NCI-H1436 (cell line): ENCODE results near the gene GPER1.

Experiments
- DNase-seq: peaks from one replicate; lab custom pipeline; 2025; lab: John Stamatoyannopoulos, UW

Gene GPER1

GRCh38 chr7:1090236-1090635, 2.3 kb downstream of the GPER1 start:
- no peak for DNase-seq

- DNase-seq: no peak
Observed at GRCh38 chr7:1090686-1091643, 3.1 kb downstream of the GPER1 start.

- no peak for DNase-seq
Observed at GRCh38 chr7:1091644-1092027, 3.7 kb downstream of the GPER1 start.

GRCh38 chr7:1092161-1092632, 4.3 kb downstream of the GPER1 start:
- no peak for DNase-seq

GRCh38 chr7:1092806-1093501, 5.0 kb downstream of the GPER1 start:
- DNase-seq: no peak

GRCh38 chr7:1093502-1093843, 5.6 kb downstream of the GPER1 start:
- DNase-seq: no peak

GRCh38 chr7:1093916-1094508, 6.1 kb downstream of the GPER1 start:
- no peak for DNase-seq

- DNase-seq: no peak
Observed at GRCh38 chr7:1094870-1095269, 7.0 kb downstream of the GPER1 start.

GRCh38 chr7:1095621-1096155, 7.8 kb downstream of the GPER1 start:
- DNase-seq: no peak

GRCh38 chr7:1096156-1097119, 8.5 kb downstream of the GPER1 start:
- no peak for DNase-seq

- no peak for DNase-seq
Observed at GRCh38 chr7:1097120-1097504, 9.2 kb downstream of the GPER1 start.

GRCh38 chr7:1098243-1099153, 10.6 kb downstream of the GPER1 start:
- no peak for DNase-seq

- no peak for DNase-seq
Observed at GRCh38 chr7:1099154-1099542, 11.2 kb downstream of the GPER1 start.

- no peak for DNase-seq
Observed at GRCh38 chr7:1099637-1100036, 11.7 kb downstream of the GPER1 start.

- no peak for DNase-seq
Observed at GRCh38 chr7:1100386-1100785, 12.5 kb downstream of the GPER1 start.

GRCh38 chr7:1100834-1101562, 13.1 kb downstream of the GPER1 start:
- DNase-seq: no peak

GRCh38 chr7:1101563-1102431, 13.9 kb downstream of the GPER1 start:
- no peak for DNase-seq

- DNase-seq: no peak
Observed at GRCh38 chr7:1103009-1103788, 15.3 kb downstream of the GPER1 start.
